HG02870 (cell line): ENCODE data around the gene INA.
"Not testable (repeated sequence)": the region's sequence is repeated elsewhere in the genome, so short reads cannot be mapped to it uniquely, and the experiment has no call there.

Experiments
- ATAC-seq: cut with Tn5 transposase; IDR thresholded peaks from one replicate; pipeline ENCODE4 v1.9.1; 2021; ENCODE audit warnings: mild to moderate bottlenecking, moderate library complexity; ENCODE audit not compliant: unreplicated experiment

Gene INA

GRCh38 chr10:103276896-103277712, at the start of gene INA:
Gene INA, plus strand, starts transcription at chr10:103277138. Its CDS starts 74 bp downstream, at chr10:103277212.
- ATAC-seq, result no peak

GRCh38 chr10:103227416-103227815, 49.5 kb upstream of the INA start:
- no peak for ATAC-seq

- ATAC-seq, result no peak
Measured at GRCh38 chr10:103231047-103231551, 45.8 kb upstream of the INA start.

GRCh38 chr10:103232131-103232673, 44.7 kb upstream of the INA start:
- no peak for ATAC-seq

GRCh38 chr10:103232772-103233488, 44.0 kb upstream of the INA start:
- ATAC-seq, result no peak

GRCh38 chr10:103235775-103236174, 41.2 kb upstream of the INA start:
- ATAC-seq, result no peak

- no peak for ATAC-seq
Measured at GRCh38 chr10:103238506-103239252, 38.3 kb upstream of the INA start.

- no peak for ATAC-seq
Measured at GRCh38 chr10:103241262-103242011, 35.5 kb upstream of the INA start.

- no peak for ATAC-seq
Measured at GRCh38 chr10:103244666-103245271, 32.2 kb upstream of the INA start.

- ATAC-seq, result not testable (repeated sequence)
Measured at GRCh38 chr10:103245587-103245986, 31.4 kb upstream of the INA start, which contains the start of gene RPEL1. Gene RPEL1, plus strand, starts transcription at chr10:103245887. Its CDS starts 110 bp downstream, at chr10:103245997.

- ATAC-seq, result no peak
Measured at GRCh38 chr10:103246324-103246723, 30.6 kb upstream of the INA start.

- ATAC-seq, result no peak
Measured at GRCh38 chr10:103254113-103254512, 22.8 kb upstream of the INA start.

- ATAC-seq, result no peak
Measured at GRCh38 chr10:103254538-103255325, 22.2 kb upstream of the INA start.

- ATAC-seq, result no peak
Measured at GRCh38 chr10:103256613-103257012, 20.3 kb upstream of the INA start.

GRCh38 chr10:103257812-103258211, 19.1 kb upstream of the INA start:
- no peak for ATAC-seq

GRCh38 chr10:103258928-103259327, 18.0 kb upstream of the INA start:
- not testable (repeated sequence) for ATAC-seq

GRCh38 chr10:103259989-103260388, 16.9 kb upstream of the INA start:
- no peak for ATAC-seq

GRCh38 chr10:103262229-103262628, 14.7 kb upstream of the INA start:
- ATAC-seq, result no peak
